Keratinocyte (primary cell): ENCODE measurements around the gene ZNF768. TPM values are rescaled to one million over a fixed set of nuclear protein-coding genes. Genes with fewer than 3 reads are reported as not detected.

Source experiments
- DNase-seq: peaks from one replicate; pipeline ENCODE4 v3.0.0-alpha.2; 2011; ENCODE audit warnings: low read depth, missing footprints, low spot score
- FAIRE-seq: peaks from 2 replicates; lab custom pipeline; 2011; peaks lifted over from hg19 to GRCh38; lab: Jason Lieb, UNC
- H2AFZ ChIP-seq: 2 replicates; pipeline ENCODE4 v1.6.0; 2012; ENCODE audit warnings: low read length, control low read depth, inconsistent platforms; ENCODE audit not compliant: control insufficient read depth
- H3K27ac ChIP-seq: 2 replicates; pipeline ENCODE4 v1.5.1; 2011; ENCODE audit warnings: low read length; ENCODE audit not compliant: control insufficient read depth, insufficient read depth
- H3K27me3 ChIP-seq: 3 replicates; pipeline ENCODE4 v1.6.0; 2011; ENCODE audit warnings: low read length; ENCODE audit not compliant: control insufficient read depth, insufficient read depth; ENCODE audit errors: extremely low read depth
- H3K36me3 ChIP-seq, 2 experiments: 2 replicates in 1 of 2; 3 replicates in 1 of 2; pipeline ENCODE4 v1.5.1; 2011; ENCODE audit warnings: low read length in 2 of 2, mild to moderate bottlenecking in 1 of 2; ENCODE audit not compliant: control insufficient read depth in 2 of 2, insufficient read depth in 2 of 2; ENCODE audit errors: extremely low read depth in 1 of 2
- H3K4me1 ChIP-seq: 3 replicates; pipeline ENCODE4 v1.5.1; 2011; ENCODE audit warnings: low read length; ENCODE audit not compliant: control insufficient read depth, insufficient read depth; ENCODE audit errors: extremely low read depth
- H3K4me2 ChIP-seq: 3 replicates; pipeline ENCODE4 v1.6.0; 2011; ENCODE audit warnings: low read depth, low read length; ENCODE audit not compliant: control insufficient read depth, insufficient read depth; ENCODE audit errors: extremely low read depth
- H3K4me3 ChIP-seq, 3 experiments: fragments of 200-600 bp in 1 of 3; sonication (generic) in 1 of 3; 2 replicates in 2 of 3; 3 replicates in 1 of 3; pipeline ENCODE4 v1.5.1; 2011 to 2016; ENCODE audit warnings: low read length in 3 of 3, mild to moderate bottlenecking in 3 of 3, control low read depth in 2 of 3, inconsistent platforms in 1 of 3, low read depth in 1 of 3, mixed read lengths in 1 of 3, mixed run types in 1 of 3, moderate library complexity in 1 of 3; ENCODE audit not compliant: control insufficient read depth in 2 of 3, insufficient read depth in 2 of 3; ENCODE audit errors: extremely low read depth in 1 of 3
- H3K79me2 ChIP-seq: 2 replicates; pipeline ENCODE4 v1.6.0; 2012; ENCODE audit warnings: low read length; ENCODE audit not compliant: control insufficient read depth, insufficient read depth
- H3K9ac ChIP-seq: 3 replicates; pipeline ENCODE4 v1.6.0; 2011; ENCODE audit warnings: low read length; ENCODE audit not compliant: control insufficient read depth, insufficient read depth; ENCODE audit errors: extremely low read depth
- H3K9me1 ChIP-seq: 3 replicates; pipeline ENCODE4 v1.6.0; 2011; ENCODE audit warnings: low read length; ENCODE audit not compliant: control insufficient read depth, insufficient read depth; ENCODE audit errors: extremely low read depth
- H3K9me3 ChIP-seq: 2 replicates; pipeline ENCODE4 v1.5.1; 2012; ENCODE audit warnings: low read depth, low read length; ENCODE audit not compliant: control insufficient read depth
- H4K20me1 ChIP-seq: 3 replicates; pipeline ENCODE4 v1.6.0; 2011; ENCODE audit warnings: low read length; ENCODE audit not compliant: control insufficient read depth, insufficient read depth; ENCODE audit errors: extremely low read depth
- EZH2 ChIP-seq: IDR thresholded peaks from one replicate; pipeline ENCODE4 v1.6.1; 2012; ENCODE audit warnings: inconsistent platforms, mild to moderate bottlenecking, low read length, moderate library complexity
- dilution Hi-C: fragments of 300-500 bp; cut with MboI; formaldehyde crosslinking; loops from one replicate; pipeline ENCODE4 v1.7.0; 2020; ENCODE audit warnings: low sequenced_read_pairs; ENCODE audit not compliant: extremely low pct_ligation_motif_present
- polyA plus RNA-seq, 5 experiments: library from polyadenylated mRNA; depleted of rRNA in 3 of 5; stranded (reverse) in 3 of 5; stranded (forward) in 1 of 5; unstranded in 1 of 5; fragments of >200 nt; gene quantifications; 1 replicate in 1 of 5; 2 replicates in 3 of 5; 3 replicates in 1 of 5; pipeline versions ENCODE4 v1.2.1 to v1.2.3, GENCODE V29; 2011 to 2012; ENCODE audit warnings: missing spikeins in 2 of 5, low read depth in 1 of 5, low replicate concordance in 1 of 5
- TF ChIP-seq, protein P1 (sequence below), 3 experiments: IDR thresholded peaks in 1 of 3; conservative IDR thresholded peaks in 1 of 3; optimal IDR thresholded peaks in 1 of 3; 2 replicates in 2 of 3; 3 replicates in 1 of 3; pipeline versions ENCODE3 to v1.5.1; 2011; ENCODE audit warnings: low read length in 3 of 3, mild to moderate bottlenecking in 3 of 3, moderate library complexity in 2 of 3, control low read depth in 1 of 3, inconsistent platforms in 1 of 3; ENCODE audit not compliant: insufficient read depth in 2 of 3; ENCODE audit errors: extremely low read depth in 1 of 3

Gene ZNF768
- polyA plus RNA-seq, 1 donor (not counting 4 experiments of a cell fraction or from before 2014, with no cell fraction given) = 10.9 TPM

DNA sequence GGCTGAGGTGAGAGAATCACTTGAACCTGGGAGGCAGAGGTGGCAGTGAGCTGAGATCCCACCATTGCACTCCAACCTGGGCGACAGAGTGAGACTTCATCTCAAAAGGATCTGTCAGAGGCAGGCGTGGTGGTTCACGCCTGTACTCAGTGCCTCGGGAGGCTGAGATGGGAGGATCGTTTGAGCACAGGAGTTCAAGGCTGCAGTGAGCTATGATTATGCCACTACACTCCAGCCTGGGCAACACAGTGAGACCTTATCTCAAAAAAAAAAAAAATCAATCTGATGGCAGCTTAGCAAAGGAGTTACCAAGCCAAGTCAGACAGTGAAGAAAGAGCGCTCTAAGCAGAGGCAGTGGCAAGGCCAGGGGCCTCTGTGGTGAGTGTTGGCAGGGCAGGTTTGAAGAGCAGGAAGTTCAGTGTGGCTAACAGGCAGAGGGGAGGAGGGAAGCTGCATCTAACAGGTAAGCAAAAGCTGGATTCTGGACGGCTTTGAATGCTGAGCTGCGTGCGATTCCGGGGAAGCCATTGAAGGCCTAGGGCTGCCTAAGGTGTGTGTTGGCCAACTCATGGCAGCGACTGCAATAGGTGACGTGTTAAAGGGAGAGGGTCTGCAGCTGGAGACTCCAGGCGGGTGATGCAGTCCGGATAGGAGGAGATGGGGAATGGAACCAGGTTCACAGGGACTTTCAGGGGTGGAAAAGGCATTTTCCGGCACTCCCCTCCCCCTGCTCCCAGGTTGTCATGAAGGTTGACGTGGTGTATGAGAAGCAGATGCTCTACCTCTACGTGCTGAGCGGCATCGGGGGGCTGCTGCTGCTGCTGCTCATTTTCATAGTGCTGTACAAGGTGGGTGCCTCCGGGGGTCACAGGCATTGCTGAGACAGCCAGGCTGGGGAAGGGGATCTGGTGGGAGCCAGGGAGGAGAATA lies 7.0 kb downstream of the ZNF768 start:
- Histone ChIP-seq H2AFZ (no peak overlapping the region), H4K20me1 (no peaks in the 10 kb centered on the region), H3K4me2 (no peak overlapping the region), H3K4me1 (no peaks in the 10 kb centered on the region), H3K4me3 (no peak overlapping the region), H3K36me3 (no peaks in the 10 kb centered on the region), H3K9me1 (no peaks in the 10 kb centered on the region), H3K27me3 (no peaks in the 10 kb centered on the region), H3K9ac (no peak overlapping the region), H3K27ac (no peak overlapping the region), H3K9me3 (no peaks in the 10 kb centered on the region), H3K79me2 (no peaks in the 10 kb centered on the region)
- dilution Hi-C loops = no loop called here
- DNase-seq = no peak
- no peak for FAIRE-seq
- TF ChIP-seq, protein P1, sequence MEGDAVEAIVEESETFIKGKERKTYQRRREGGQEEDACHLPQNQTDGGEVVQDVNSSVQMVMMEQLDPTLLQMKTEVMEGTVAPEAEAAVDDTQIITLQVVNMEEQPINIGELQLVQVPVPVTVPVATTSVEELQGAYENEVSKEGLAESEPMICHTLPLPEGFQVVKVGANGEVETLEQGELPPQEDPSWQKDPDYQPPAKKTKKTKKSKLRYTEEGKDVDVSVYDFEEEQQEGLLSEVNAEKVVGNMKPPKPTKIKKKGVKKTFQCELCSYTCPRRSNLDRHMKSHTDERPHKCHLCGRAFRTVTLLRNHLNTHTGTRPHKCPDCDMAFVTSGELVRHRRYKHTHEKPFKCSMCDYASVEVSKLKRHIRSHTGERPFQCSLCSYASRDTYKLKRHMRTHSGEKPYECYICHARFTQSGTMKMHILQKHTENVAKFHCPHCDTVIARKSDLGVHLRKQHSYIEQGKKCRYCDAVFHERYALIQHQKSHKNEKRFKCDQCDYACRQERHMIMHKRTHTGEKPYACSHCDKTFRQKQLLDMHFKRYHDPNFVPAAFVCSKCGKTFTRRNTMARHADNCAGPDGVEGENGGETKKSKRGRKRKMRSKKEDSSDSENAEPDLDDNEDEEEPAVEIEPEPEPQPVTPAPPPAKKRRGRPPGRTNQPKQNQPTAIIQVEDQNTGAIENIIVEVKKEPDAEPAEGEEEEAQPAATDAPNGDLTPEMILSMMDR (optimal IDR thresholded peaks at IDR 0.05 in 1 of 3, IDR thresholded peaks at IDR 0.05 in 1 of 3, conservative IDR thresholded peaks at IDR 0.05 in 1 of 3; ENCODE audit: extremely low read depth in 1 of 3, insufficient read depth in 2 of 3, low read length in 3 of 3) = no peak
- no peak for TF ChIP-seq EZH2

DNA sequence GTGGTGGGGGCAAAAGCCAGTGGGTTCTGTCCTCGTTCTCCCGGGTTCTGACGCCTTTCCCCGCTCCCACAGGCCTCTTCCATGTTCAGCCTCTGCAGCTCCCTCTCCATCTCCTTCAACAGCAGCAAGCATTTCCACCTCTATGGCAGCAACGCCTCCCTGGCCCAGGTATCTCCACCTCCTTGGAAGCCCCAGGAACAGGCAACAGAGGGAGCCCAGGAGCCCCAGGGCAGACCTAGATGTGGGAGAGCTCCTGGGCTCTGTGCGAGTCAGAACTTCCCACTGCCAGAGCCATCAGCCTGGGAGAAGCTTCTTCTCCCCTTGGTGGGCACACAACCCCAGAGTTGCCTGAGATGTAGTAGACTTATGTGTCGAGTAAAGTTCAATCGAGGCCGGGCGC lies 7.8 kb downstream of the ZNF768 start:
- TF ChIP-seq, protein P1 (optimal IDR thresholded peaks at IDR 0.05 in 1 of 3, IDR thresholded peaks at IDR 0.05 in 1 of 3, conservative IDR thresholded peaks at IDR 0.05 in 1 of 3; ENCODE audit: extremely low read depth in 1 of 3, insufficient read depth in 2 of 3, low read length in 3 of 3) = no peak
- TF ChIP-seq EZH2 = no peak
- no peak overlapping the region for H3K4me3 ChIP-seq
- no peaks in the 10 kb centered on the region for H4K20me1 ChIP-seq
- no peak overlapping the region for H3K27ac ChIP-seq
- no peaks in the 10 kb centered on the region for H3K4me1 ChIP-seq
- H3K9me1 ChIP-seq = no peaks in the 10 kb centered on the region
- H3K79me2 ChIP-seq = no peaks in the 10 kb centered on the region
- FAIRE-seq = no peak
- DNase-seq = no peak
- no peaks in the 10 kb centered on the region for H3K36me3 ChIP-seq
- no peak overlapping the region for H3K4me2 ChIP-seq
- H2AFZ ChIP-seq = no peak overlapping the region
- dilution Hi-C loops = no loop called here
- no peak overlapping the region for H3K9ac ChIP-seq
- H3K27me3 ChIP-seq = peaks cover under 1% of the 10 kb centered on the region
- H3K9me3 ChIP-seq = no peaks in the 10 kb centered on the region
